Measurements from ENCODE around the gene IGLL5.

IGLL5 gene

DNA sequence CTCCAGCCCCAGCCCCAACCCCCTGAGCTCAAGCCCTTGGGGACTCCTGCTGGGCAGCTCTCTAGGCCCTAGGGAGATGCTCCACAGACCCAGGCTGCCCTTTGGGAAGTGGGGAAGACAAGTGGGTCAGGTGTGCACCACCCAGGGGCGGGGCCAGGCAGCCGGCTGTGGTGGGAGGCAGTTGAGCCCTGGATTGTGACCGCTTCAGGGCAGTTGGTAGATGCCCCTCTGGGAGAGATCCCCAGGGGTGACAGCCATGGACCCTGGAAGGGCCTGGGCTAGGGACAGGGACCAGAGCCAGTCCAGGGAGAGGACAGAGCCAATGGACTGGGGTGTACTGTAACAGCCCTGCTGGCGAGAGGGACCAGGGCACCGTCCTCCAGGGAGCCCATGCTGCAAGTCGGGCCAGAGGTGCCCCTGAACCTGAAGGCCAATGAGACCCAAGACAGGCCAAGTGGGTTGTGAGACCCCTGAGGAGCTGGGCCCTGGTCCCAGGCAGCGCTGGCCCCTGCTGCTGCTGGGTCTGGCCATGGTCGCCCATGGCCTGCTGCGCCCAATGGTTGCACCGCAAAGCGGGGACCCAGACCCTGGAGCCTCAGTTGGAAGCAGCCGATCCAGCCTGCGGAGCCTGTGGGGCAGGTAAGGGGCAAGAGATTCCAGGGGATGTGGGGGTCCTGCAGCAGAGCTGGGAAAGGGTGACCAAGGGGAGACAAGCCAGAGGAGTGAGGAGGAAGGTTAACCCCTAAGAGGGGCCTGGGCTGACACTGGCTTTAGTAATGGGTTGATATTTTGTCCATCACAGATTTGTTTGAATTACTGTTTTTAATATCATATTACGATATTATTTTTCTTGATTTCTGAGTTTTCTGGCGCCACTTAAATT, at the start of gene IGLL5:
Gene IGLL5, plus strand, starts transcription at position 196 of the 883 bp plus-strand sequence. Its CDS starts 238 bp downstream, at position 434.
- FAIRE-seq, result no peak

DNA sequence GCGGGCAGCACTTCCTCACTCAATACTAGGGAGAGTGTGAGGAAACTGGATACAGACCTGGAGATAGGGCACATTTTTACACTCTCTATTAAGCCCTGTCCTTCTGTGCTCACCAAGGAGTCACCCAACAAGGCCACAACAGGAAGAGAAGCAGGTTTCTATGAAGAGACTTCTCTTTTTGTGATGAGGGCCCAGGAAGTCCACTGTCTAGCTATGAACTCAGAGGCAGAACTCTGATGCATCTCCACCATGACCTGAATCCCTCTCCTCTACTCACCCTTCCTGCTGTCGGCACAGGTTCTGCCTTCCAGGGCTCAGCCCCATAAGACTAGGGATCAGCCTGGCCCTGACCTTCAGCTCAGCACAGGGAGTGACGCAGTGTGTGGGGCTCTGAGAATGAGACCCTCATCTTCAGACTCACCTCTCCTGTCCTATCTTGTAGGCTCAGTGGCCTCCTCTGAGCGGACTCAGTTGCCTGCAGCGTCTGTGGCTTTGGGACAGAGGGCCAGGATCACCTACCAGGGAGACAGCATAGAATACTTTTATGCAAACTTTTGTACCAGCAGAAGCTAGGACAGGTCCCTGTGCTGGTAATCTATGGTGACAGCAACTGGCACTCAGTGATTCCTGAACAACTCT, 49.3 kb upstream of the IGLL5 start:
- no peak for FAIRE-seq

DNA sequence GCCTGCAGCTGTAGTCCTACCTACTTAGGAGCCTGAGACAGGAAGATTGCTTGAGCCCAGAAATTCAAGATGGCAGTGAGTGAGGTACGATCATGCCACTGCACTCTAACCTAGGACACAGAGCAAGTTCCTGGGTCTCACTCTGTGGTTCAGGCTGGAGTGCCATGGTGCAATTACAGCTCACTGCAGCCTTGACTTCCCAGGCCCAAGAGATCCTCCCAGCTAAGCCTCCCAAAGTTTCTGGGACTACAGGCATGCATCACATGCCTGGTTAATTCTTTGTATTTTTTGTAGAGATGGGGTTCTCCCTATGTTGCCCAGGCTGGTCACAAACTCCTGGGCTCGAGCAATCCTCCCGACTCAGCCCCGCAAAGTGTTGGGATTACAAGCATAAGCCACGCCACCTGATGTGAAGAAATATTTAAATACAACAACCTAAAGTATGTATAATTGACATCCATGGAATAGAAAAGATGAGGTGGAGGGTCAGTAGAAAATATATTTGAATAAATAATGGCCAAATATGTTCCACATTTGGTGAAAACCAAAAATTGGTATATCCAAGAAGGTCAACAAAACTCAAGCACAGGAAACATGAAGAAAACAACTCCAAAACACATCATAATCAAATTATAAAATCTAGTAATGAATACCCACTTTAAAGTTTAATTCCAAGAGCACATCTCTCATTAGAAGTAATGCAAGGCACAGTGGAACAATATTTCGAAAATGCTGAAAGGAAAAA, 47.9 kb upstream of the IGLL5 start:
- no peak for FAIRE-seq

DNA sequence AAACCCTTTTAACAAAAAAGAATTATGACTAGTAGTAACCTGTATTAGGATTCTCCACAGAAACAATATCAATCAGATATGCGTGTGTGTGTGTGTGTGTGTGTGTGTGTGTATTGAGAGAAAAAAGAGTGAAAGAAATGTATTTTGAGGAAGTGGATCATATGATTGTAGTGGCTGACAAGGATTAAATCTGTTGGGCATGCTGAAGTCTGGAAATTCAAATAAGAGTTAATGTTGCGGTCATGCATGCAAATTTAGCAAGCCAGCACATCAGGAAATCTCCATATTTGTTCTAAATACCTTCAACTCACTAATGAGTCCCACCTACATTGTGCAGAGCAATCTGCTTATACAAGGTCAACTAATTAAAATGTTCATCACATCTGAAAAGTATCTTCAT, 46.8 kb upstream of the IGLL5 start:
- no peak for FAIRE-seq

DNA sequence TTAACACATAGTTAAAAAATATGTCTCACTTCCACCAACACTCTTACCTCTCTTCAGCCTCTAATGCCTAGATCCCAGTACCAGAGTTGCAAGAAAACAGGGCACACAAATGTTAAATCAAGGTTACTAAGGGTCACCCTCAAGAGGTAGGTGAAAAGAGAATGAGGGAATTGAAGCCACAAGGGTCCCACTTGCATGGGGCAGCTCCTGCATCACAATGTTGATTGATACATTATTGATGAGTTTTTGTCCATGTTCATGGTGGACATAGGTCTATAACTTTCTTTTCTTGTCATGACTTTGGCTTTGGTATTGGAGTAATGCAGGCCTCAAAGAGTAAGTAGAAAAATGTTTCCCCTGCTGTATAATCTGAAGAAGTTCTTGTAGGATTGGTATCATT, 46.0 kb upstream of the IGLL5 start:
- no peak for FAIRE-seq

DNA sequence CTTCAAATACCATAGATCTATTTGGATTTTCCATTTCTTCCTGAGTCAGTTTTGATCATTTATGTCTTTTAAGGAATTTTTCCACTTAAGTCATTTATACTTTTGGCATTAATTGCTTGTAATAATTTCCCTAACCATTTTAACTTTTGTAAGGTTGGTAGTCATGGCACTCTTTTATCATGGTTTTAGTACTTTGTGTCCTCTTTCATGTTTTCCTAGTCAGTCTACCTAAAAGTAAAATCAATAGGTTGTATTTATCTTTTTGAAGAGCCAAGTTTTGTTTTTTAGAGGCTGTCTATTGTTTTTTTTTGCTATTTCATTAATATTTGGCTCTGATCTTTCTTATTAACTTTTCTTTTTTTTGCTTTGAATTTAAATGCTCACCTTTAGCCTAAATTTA, 45.5 kb upstream of the IGLL5 start:
- FAIRE-seq, result no peak

DNA sequence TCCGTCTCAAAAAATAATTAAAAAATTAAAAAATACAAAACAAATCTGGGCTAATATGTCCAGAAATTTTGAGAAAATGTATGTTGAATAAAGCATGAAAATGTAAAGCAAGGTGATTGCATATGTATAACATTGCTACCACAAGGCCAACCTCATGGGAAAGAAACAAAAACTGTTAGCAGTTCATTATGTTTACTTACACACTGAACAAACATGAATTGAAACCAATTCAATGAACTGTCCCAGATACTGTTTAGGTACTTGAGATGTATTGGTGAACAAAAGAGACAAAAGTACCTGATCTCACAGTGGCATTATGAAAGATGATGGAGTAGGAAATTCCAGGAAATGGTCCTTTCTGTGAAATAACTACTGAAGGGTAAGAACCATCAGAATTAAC, 43.8 kb upstream of the IGLL5 start:
- no peak for FAIRE-seq

DNA sequence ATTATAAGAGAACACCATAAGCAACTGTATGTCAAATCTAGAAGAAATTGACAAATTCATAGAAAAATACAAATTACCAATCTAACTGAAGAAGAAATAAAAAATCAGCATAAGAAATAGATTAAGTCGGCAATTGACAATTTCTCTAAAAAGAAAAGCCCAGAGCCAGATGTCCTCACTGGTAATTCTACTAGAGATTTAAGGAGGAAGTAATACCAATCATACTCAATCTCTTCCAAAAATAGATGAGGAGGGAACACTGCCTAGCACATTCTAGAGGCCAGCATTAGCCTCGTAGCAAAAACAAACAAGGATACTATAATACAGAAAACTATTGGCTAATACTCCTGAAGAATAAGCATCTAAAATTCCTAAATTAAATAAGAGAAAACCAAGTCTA, 40.4 kb upstream of the IGLL5 start:
- FAIRE-seq, result no peak

DNA sequence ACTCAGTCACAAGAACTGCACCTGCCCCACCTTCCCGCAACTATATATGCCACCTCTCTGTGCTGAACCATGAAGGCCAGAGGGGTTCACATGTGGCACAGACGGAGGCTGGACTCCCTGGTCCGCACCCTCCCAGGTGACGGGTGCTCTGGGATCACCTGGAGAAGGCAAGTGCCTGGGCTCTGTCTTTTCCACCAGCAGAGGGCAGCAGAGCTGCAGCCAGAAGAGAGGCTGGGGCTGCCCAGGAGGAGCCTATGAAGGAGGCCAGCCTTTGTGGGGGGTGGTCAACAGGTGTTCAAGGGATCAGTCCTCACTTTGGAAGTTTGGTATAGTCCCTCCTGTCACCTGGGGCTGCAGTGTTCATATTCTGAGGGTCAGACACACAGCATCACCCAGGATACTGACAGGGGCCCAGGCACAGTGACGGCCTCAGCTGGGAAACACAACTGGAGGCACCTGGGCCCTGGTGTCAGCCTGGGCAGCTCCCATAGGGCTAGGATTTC, 39.2 kb upstream of the IGLL5 start:
- FAIRE-seq, result no peak

DNA sequence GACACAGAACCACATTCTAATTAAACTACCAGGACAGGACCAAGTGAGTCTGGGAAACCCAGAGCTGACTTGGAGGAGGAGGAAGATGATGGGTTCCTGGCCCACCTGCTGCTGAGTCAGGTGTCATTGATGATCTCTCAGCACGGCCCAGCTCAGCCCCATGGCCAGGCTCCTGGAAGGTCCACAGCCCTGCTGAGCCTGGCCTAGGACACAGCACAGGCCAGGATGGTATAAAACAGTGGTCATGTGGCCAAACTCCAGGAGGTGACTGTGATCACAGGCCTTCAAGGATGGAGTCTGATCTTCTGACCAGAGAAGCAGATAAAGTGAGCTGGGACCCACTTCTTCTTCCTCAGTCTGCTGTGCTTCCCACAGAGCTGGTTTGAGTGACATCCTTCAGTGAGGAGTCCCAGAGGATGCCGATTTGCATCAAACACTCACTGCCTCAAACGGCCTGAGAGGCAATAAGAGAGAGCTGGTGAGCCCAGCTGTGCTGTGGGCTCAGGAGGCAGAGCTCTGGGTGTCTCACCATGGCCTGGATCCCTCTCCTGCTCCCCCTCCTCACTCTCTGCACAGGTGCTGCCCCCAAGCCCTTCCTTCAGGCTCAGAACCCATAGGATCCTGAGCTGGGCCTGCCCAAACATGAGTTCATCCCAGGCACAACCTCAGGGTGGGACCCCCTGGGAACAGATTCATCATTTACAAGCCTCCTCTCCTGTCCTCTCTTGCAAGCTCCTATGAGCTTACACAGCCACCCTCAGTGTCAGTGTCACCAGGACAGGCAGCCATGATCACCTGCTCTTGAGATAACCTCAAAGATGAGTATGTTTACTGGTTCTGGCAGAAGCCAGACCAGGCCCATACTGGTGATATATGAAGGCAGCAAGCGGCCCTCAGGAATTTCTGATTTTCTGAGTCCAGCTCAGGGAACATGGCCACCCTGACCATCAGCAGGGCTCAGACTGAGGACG, 37.7 kb upstream of the IGLL5 start:
- no peak for FAIRE-seq

DNA sequence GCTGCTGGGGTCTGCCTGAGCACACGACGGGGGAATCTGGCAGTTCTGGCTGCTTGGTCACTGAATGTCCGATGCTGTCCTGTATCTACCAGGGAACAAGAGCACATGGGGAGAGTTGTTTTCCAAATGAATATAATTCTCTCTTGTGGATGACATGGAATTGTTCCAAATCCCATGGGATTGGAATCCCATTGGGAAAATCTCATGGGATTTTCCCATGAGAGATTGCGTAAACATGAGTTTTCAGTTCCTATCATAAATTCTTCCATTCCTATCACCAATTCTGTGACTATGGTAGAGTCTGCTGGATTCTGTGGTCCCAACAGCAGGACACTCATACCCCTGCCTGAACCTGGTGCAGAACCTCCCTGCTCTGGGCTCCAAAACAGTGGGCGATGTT, 35.6 kb upstream of the IGLL5 start:
- FAIRE-seq, result no peak

DNA sequence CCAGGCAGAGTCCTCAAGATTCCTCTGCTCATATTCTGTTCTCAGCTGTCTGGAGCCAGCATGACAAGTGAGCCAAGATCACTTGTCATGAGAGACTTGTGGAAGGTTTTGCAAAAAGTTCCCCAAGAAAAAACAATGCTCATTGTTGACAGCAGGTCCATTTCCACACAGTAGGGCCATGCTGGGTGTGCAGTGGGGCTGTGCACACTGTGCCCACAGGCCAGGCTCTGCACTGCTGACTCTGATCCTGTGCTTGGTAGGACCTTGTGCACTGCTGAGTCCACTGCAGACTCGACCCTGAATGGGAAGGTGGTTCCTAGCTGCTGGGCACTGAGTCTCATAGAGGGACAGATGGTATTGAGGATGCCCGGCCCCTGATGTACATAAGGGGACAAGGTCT, 33.9 kb upstream of the IGLL5 start:
- no peak for FAIRE-seq

DNA sequence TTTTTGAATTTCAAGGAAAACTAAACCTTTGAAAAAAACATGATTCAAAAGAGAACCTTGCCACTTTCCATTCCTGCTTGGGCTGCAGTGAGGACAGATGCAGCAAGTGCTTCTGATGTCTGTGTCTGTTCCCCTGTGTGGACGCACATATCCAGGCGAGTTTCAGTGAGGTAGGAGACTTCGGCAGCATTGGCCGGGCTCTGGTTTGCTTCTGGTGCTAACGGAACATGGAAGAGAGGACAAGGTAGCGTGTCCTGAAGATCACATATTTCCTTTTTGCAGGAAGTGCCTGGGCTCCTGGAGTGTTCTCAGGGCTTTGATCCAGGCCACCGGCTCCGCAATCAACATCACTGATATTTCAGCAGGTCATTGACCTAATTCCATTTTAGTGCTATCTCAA, 33.1 kb upstream of the IGLL5 start:
- FAIRE-seq, result no peak

DNA sequence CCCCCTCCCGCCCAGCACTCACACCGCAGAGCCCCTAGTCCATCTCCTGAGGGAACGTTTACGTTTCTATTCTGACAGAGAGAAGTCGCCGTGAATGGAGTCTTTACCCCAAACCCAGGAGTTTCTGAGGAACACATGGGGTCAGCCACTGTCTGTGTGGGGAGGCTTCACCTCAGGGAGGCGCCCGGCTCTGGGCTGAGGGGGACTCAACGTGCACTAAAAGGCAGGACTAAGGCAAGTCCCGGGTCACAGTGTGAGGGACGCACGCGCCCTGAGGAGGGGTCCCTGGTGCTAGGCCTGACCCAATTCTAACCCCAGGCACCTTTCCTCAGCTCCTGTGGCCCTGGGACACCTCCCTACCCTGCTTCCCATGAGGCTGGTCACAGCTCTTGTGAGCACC, 32.5 kb upstream of the IGLL5 start:
- no peak for FAIRE-seq

DNA sequence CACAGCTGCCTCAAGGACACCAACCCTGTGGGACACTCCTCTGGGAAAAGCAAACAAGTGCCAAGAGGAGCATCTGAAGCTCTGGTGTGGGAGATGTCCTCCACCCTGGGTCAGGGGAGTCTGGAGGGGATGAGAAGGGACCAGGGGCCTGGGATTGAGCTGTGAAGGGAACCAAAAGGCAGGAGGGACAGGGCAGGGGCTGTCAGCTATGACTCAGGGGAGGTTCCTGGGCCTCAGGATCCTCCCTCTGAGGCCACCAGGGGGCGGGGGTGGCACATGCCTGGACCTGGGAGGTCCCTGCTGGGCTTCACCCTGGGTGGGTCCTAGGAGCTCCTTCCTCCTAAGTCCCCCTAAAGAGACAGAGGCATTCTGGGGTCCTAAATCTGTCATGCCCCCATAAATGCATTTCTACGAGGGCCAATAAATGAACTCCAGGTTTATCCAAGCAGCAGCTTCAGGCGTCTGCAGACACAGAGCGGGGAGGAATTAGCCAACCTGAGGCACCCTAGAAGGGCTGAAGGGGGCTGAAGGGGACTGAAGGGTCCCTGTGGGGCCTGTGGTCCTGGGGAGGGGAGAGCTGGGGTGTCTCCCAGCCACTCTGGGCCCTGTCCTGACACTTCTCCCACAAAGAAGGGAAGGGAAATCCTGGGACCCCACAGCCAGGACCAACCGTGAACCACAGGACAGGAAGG, 31.9 kb upstream of the IGLL5 start:
- FAIRE-seq, result no peak

DNA sequence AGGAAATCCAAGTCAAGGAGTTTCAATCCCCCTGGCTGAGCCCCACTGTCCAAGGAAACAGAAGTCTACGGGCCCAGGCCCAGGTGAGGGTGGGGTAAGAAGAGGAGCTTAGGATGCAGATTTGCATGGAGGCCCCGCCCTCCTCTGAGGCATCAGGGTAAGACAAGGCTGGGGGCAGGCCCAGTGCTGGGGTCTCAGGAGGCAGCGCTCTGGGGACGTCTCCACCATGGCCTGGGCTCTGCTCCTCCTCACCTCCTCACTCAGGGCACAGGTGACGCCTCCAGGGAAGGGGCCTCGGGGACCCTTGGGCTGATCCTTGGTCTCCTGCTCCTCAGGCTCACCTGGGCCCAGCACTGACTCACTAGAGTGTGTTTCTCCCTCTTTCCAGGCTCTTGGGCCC, 31.3 kb upstream of the IGLL5 start:
- no peak for FAIRE-seq

DNA sequence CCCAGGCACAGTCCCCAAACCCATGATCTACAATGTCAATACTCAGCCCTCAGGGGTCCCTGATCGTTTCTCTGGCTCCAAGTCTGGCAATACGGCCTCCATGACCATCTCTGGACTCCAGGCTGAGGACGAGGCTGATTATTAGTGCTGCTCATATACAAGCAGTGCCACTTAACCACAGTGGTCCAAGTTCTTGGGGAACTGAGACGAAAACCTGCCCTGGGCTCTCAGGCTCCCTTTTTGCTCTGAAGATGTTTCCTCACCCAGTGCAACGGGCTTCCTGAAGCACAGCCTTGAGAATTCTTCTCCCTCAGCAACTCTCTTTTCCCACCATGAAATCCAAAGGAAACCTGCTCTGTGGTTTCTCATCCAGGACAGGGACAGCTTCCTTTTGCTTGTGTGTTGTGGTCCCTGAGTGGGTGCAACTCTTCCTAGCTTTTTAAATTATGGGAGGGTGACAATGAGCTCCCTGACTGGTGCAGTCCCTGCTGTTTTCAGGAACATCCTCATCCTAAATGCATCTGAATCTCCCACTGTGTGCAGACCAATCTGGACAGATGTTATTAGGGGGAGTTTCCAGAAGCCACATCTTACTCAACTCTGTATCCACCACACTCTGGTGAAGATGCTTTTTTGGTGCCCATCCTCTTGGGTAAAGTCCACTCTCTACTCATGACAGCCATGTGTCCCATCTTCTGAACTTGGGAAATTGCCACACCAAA, 30.6 kb upstream of the IGLL5 start:
- no peak for FAIRE-seq

DNA sequence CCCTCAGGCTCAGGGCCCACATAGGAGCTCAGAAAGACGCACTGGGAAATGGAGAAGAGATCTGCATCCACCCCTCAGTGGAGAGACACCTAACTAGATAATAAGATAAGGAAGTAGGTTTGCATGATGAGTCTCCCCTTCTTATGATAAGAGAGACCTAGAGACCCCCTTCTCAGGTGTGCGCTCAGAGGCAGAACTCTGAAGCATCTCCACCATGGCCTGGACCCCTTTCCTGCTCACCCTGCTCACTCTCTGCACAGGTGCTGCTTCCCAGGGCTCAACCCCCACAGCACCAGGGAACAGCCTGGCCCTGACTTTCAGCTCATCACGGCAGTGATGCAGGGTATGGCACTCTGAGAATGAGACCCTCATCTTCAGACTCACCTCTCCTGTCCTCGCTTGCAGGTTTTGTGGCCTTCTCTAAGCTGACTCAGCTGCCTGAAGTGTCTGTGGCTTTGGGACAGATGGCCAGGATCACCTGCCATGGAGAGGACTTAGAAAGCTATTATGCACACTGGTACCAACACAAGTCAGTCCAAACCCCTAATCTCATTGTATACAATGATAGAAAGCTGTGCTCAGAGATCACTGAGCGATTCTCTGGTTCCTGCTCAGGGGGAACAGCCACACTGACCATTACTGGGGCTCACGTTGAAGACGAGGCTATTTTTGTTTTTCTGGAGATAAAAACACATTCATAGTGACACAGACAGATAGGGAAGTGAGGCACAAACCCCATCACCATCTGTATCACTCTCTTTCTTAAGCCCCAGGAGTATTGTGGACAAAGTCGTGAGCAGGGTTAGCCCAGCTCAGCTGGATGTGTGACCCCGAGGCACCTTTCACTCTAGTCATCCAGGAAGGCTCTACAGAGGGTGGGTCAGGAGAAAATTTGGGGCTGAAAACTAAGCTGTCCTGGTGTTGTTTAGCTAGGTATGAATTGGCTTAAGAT, 29.7 kb upstream of the IGLL5 start:
- no peak for FAIRE-seq

DNA sequence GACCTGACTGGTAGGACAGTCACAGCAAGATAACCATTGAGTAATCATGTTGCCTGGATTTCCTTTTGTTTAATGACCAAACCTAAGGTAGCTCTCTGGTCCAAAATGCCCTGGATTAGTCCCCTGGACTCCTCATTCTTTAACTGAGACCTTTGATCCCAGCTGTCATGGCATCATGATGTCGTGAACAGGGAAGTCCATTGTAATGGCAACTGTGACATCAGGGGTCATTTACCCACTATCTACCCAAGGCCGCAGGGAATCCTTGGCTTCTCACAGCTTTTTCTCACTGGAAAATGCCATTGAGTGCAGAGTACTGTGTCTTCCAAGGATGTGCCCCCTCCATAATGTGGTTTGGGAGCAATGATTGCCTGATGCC, 29.1 kb upstream of the IGLL5 start:
- no peak for FAIRE-seq

DNA sequence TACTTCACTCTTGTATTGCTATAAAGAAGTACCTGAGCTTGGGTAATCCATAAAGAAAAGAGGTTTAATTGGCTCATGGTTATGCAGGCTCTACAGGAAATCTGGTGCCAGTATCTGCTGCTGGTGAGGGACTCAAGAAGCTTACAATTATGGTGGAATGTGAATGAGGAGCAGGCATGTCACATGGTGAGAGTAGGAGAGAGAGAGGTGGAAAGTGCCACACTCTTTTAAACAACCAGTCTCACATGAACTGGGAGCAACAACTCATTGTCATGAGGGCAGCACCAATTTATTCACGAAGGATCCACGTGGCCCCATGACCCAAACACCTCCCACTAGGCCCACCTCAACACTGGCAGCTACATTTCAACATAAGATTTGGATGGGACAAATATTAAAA, 24.6 kb upstream of the IGLL5 start:
- FAIRE-seq, result no peak

Measured in islet of Langerhans (tissue), 1 donor.